ENCODE measurements around the gene SNX27.
"Not testable (repeated sequence)": the region's sequence is repeated elsewhere in the genome, so short reads cannot be mapped to it uniquely, and the experiment has no call there.

The SNX27 gene

DNA sequence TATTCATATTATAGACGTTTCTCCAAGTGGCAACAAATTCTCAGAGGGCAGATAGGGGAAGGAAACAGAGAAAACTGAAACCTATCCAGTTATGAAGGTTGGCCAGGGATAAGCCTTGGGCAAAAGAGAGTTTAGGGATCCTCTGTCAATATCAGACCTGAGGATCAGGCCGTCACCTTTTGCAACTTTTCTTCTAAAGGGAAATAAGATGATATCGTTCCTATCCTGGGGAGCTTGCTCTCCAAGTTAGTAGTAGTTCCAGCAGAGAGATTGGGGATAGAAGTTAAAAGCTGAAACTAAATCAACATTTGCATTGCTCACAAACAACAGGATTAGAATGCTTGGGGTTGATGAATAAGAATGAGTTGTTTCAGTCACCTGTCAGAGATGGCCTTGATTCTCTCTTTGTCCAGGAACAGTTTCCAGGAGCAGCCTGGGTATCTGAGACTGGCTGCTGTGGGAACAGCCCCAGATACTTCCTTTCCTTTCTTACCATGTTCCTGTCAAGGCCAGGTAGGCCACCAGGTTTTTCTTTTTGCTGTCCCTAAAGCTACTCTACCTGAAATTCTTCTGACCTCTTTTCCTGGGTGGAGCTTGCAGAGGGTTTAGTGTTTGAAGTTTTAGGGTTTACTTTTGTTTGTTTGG lies 112.0 kb downstream of the SNX27 start:
- FAIRE-seq: no peak

DNA sequence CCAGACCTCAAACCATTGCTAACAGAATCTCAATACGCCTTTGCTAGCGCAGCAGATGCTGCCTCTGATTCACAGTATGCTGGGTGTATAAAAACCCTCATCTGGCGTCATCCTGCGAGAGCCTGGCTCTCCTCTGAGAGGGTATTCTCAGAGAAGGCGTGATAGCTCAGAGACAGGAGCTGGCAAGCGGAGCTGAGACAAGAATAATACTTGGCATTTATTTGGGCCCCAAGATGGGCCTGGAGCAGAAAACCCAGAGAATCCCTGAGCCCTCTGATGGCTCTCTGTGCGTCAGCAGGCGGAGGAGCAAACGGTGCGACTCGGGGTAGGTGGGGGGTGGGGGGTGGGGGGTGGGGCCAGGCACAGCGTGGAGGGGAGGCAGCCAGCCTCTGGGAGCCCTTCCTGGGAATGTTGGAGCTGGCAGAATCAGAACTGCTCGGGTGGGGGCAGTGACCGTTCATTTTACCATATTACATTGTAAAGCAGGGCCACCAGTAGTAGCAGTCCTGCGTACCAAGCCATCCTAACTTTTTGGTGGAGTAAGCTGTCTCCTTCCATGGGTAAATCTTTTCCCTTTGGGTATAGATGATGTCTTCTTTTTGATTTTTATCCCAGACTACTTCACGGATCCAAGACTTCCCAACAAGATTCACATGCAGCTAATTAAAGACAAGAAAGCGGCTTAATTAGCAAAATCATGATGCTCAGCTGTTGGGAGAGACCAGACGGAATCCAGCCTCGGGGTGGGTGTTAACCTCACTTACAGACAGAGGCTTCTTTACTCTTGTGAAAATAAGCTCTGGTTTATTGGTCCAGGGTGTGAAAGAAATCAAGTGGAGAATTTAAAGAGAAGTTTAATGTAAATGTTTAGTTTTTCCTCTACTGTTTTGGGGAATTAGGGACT lies 116.6 kb downstream of the SNX27 start:
- FAIRE-seq: no peak

DNA sequence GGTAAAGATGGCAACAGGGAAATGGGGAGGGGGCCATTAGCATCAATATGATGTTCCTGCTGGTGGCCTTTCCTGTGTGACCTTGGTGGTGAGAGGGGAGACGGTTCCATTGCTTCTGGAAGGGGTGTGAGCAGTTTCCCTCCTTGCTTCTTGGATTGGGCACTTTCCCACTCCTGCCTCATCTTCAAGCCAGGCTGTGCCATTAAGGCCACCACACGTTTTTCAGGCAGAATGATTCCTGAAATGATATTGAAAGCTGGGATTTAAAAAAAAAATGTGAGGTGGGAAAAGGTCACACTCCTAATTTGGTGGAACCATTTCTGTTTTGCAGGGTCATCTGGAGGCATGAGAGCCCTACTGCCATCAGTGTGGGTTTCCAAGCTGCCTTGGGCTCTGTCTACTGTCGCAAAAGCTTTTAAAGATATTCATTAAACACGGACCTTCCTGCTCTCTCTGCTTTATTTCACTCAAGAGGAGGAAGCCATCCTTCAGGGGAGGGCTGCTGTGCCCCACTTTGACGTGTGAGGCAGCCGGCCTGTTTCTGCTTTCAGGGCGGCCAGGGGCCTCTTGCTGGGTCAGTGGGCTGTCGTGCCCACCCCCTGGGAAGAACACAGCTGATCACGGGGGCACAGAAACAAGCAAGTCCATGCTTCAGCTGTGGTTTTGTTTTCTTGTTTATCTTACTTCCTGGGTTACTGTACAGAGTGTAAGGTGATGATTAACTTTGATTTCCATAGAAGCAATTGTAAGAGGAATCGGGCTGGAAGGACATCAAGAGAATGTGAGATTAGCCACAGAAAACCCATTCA lies 117.5 kb downstream of the SNX27 start:
- no peak for FAIRE-seq

DNA sequence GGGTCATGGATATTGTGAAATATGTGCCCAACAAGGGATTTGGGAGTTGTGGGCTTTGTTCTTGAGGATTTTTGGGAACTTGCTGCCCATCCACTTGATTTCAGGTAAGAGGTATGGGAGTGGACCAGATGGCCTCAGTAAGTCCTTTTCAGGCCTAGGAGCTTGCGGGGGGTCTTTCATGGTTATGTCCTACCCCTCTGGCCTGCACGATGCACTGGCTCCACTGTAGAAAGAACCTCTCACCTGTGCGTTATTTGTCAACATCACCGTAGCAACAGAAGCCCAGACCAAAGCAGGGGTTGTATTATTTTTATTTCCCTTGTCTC lies 118.1 kb downstream of the SNX27 start:
- FAIRE-seq: no peak

DNA sequence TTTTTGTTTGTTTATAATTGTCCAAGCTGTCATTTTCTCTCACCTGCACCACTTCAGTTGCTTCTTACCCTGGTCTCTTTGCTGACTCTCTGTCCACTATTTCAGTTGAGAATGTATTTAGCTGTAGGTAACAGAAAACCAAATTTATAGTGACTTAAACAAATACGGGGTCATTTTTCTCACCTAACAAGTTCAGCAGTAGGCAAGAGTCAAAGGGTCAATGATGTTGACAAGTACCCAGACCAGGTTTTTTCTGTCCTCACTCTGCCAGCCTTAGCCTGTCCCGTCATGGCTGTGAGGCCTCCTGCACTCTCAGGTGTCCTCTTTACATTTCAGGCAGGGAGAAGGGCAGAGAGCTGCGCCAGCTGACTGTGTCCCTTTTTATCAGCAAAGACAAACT lies 121.3 kb downstream of the SNX27 start:
- FAIRE-seq: no peak

DNA sequence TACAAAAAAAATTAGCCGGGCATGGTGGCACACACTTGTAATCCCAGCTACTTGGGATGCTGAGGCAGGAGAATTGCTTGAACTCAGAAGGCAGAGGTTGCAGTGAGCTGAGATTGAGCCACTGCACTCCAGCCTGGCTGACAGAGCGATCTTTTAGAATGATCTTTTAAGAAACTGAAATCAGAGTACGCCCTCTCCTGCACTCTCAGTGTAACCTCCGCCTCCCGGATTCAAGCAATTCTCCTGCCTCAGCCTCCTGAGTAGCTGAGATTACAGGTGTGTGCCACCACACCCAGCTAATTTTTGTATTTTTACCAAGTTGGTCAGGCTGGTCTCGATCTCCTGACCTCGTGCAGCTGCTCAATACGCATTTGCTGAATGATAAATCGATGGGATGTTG lies 122.1 kb downstream of the SNX27 start:
- not testable (repeated sequence) for FAIRE-seq

DNA sequence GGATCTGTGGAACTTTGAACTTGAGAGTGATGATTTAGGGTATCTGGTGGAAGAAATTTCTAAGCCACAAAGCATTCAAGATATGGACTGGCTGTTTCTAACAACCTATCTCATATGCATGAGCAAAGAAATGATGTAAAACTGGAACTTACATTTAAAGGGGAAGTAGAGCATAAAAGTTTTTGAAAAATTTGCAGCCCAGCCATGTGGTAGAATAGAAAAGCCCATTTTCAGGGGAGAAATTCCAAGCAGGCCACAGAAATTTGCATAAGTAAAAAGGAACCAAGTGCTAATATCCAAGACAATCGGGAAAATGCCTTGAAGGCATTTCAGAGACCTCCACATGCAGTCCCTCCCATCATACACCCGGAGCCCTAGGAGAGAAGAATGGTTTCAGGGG lies 125.2 kb downstream of the SNX27 start:
- FAIRE-seq: no peak

DNA sequence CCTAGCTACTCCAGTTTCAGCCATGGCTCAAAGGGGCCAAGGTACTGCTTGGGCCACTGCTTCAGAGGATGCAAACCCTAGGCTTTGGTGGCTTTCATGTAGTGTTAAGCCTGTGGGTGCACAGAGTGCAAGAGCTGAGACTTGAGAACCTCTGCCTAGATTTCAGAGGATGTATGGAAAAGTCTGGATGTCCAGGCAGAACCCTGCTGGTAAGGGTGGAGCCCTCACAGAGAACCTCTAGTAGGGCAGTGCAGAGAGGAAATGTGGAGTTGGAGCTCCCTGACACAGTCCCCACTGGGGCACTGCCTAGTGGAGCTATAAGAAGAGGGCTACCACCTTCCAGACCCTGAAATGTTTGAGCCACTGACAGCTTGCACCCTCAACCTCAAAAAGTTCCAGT lies 125.6 kb downstream of the SNX27 start:
- no peak for FAIRE-seq

DNA sequence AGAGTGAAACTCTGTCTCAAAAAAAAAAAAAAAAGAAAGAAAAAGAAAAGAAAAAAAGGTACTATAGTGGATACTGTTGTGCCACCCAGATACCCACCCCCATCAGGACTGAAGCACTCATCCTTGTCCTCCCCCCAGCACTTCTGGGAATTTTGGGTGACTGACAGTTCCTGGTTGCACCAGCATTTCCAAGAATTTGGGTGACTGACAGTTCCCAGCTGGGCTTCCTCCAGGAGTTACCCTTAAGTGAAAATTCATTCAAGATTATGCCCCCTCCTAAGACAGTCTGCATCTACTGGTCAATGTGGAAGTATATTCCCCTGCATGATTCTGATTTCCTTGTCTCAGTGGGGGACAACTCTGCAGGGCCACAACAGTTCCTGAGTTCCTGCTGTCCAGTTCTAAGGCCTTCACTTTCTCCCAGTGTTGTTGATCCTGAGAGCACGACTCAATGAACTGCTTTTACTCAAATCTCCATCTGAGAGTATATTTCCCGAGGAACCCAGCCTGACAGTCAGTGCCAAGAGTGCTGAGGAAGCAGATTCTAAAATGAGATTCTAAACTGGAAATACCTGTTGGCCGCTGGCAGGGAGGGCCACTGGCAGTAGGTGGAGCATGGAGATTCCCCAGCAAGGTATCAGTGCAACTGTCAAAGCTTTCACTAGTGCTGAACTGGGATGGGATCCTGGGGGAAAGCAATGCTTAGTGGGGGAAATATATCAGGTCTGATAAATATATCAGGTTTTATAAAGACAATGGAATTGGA lies 127.9 kb downstream of the SNX27 start:
- FAIRE-seq: no peak

GRCh38 chr1:151741516-151741915 lies 129.7 kb downstream of the SNX27 start:
- FAIRE-seq: no peak
